Esophagus (tissue), 2 donors: Measurements from ENCODE around the gene ARIH1. TPM values are rescaled to one million over a fixed set of nuclear protein-coding genes. Genes with fewer than 3 reads are reported as not detected.
"Not testable (repeated sequence)": the region's sequence is repeated elsewhere in the genome, so short reads cannot be mapped to it uniquely, and the experiment has no call there.

Experiments used
- H3K27ac ChIP-seq, 2 donors: one replicate each; pipeline ENCODE4 v1.5.1; 2013; ENCODE audit warnings: low read depth in 2 of 2, mild to moderate bottlenecking in 2 of 2, inconsistent platforms in 1 of 2, low read length in 1 of 2, moderate library complexity in 1 of 2
- H3K27me3 ChIP-seq, 2 donors: one replicate each; pipeline ENCODE4 v1.6.1; 2013; ENCODE audit warnings: low read length in 2 of 2, control low read depth in 1 of 2, mild to moderate bottlenecking in 1 of 2; ENCODE audit not compliant: insufficient read depth in 2 of 2, control insufficient read depth in 1 of 2
- H3K36me3 ChIP-seq, 2 donors: one replicate each; pipeline ENCODE4 v1.6.1; 2013; ENCODE audit warnings: low read length in 1 of 2; ENCODE audit not compliant: control insufficient read depth in 2 of 2, insufficient read depth in 2 of 2
- H3K4me1 ChIP-seq, 2 donors: one replicate each; pipeline ENCODE4 v1.6.1; 2013; ENCODE audit warnings: low read length in 1 of 2; ENCODE audit not compliant: control insufficient read depth in 2 of 2, insufficient read depth in 2 of 2
- H3K4me3 ChIP-seq, 2 donors: one replicate each; pipeline ENCODE4 v1.5.1; 2013; ENCODE audit warnings: low read length in 2 of 2, mild to moderate bottlenecking in 2 of 2, low read depth in 1 of 2, moderate library complexity in 1 of 2
- H3K9me3 ChIP-seq, 2 donors: one replicate each; pipeline ENCODE4 v1.6.1; 2013; ENCODE audit warnings: mild to moderate bottlenecking in 2 of 2, low read depth in 1 of 2, low read length in 1 of 2, moderate library complexity in 1 of 2; ENCODE audit not compliant: control insufficient read depth in 2 of 2, insufficient read depth in 1 of 2
- WGBS, 2 donors: extraction: QIAGEN DNeasy Blood & Tissue Kit; methylation state at CpG; one replicate each; pipeline ENCODE4 v1.1.7; 2013; 5-methylcytosine and 5-hydroxymethylcytosine counted together
- polyA plus RNA-seq, 2 donors: library from polyadenylated mRNA; stranded (reverse); fragments of 200-250 nt; gene quantifications; one replicate each; pipeline ENCODE4 v1.2.3, GENCODE V29; 2013
- donor health status: healthy with polysubstance abuse.
- donor health status: Bipolar disorder and iron deficiency.

ARIH1 gene
- polyA plus RNA-seq, 2 donors = 17.5 to 17.6 TPM

DNA sequence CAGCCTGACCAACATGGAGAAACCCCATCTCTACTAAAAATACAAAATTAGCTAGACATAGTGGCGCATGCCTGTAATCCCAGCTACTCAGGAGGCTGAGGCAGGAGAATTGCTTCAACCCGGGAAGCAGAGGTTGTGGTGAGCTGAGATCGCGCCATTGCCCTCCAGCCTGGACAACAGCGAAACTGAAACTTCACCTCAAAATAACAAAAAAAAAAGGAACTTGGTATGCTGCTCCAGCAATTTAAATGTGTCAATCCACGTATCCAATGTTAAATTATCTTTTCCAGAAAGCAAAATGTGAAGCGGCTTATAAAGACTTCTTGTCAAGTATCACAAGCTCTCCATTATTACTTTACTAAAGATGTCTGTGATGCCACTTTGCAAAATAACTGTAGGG is 9.9 kb upstream of the ARIH1 start:
- 91 to 92% methylated on average over 7 of the region's 7 CpGs for WGBS, 2 donors
- Histone ChIP-seq H3K4me3 (no peak overlapping the region), H3K27me3 (no peaks in the 10 kb centered on the region), H3K4me1 (no peaks in the 10 kb centered on the region), H3K36me3 (no peaks in the 10 kb centered on the region), H3K27ac (no peak overlapping the region), H3K9me3 (no peaks in the 10 kb centered on the region)

DNA sequence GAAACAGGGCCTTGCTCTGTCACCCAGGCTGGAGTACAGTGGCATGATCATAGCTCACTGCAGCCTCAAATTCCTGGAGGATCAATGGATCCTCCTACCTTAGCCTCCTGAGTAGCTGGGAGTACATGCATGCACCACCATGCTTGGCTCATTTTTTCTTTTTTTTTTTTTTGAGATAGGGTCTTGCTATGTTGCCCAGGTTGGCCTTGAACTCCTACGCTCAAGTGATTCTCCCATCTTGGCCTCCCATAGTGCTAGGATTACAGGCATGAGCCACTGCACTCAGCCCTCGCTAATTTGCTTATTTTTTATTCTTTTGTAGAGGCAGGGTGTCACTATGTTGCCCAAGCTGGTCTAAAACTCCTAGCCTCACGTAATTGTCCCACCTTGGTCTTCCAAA is 6.0 kb upstream of the ARIH1 start:
- Histone ChIP-seq H3K36me3 (no peaks in the 10 kb centered on the region), H3K27ac (no peak overlapping the region), H3K4me1 (no peaks in the 10 kb centered on the region), H3K27me3 (no peaks in the 10 kb centered on the region), H3K9me3 (no peaks in the 10 kb centered on the region), H3K4me3 (no peak overlapping the region)
- WGBS, 2 donors = 94% methylated on average over 3 of the region's 3 CpGs

DNA sequence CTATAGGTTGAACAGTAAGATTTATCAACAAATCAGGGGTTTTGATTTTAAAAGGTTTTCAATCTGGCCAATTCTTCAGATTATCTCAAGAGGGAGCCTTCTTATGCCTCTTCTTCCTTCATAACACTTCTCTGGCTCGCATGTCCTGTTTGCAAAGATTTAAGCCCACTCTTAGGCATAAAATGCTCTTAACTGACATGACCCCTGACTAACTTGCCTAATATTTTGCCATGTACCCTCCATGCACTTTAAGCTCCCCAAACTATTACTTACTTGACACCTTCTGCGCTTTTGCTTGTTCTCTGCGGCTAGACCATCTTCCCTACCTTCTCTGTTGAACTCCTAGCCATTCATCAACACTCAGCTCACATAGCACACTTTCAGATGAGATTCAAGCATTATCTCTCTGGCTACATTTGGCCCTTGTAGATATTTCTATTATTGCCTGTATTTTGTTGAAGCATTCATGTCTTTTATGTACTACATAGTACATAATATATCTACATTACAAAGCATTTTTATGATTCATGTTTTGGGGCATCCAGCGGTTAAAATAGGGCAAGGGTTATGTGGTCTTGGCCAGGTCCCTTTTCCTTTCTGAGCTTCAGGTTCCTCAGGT is 1.0 kb upstream of the ARIH1 start:
- Histone ChIP-seq H3K4me1 (no peaks in the 10 kb centered on the region), H3K4me3 (peak overlapping the region in 1 of 2 donors; percentile 89), H3K36me3 (no peaks in the 10 kb centered on the region), H3K27ac (peak overlapping the region; percentile 100), H3K9me3 (no peaks in the 10 kb centered on the region), H3K27me3 (no peaks in the 10 kb centered on the region)
- WGBS, 2 donors = 37 to 49% methylated on average over 4 of the region's 4 CpGs

DNA sequence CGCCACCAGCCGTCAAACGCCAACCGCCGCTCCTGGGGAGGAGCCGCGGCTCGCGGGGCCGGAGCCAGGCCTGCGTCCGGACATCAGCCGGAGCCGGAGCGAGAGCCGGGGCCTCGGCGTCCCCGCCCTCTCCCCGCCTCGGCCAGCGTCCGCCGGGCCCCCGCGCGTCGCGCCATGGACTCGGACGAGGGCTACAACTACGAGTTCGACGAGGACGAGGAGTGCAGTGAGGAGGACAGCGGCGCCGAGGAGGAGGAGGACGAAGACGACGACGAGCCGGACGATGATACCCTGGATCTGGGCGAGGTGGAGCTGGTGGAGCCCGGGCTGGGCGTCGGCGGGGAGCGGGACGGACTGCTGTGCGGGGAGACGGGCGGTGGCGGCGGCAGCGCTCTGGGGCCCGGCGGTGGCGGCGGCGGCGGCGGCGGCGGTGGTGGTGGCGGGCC is 359 bp downstream of the ARIH1 start:
- Histone ChIP-seq H3K4me3 (peak overlapping the region; percentile 64 to 89), H3K27ac (peak overlapping the region; percentile 100), H3K27me3 (no peaks in the 10 kb centered on the region), H3K36me3 (no peaks in the 10 kb centered on the region), H3K4me1 (no peaks in the 10 kb centered on the region), H3K9me3 (no peaks in the 10 kb centered on the region)
- 1% methylated on average over 27 to 67 of the region's 67 CpGs for WGBS, 2 donors

DNA sequence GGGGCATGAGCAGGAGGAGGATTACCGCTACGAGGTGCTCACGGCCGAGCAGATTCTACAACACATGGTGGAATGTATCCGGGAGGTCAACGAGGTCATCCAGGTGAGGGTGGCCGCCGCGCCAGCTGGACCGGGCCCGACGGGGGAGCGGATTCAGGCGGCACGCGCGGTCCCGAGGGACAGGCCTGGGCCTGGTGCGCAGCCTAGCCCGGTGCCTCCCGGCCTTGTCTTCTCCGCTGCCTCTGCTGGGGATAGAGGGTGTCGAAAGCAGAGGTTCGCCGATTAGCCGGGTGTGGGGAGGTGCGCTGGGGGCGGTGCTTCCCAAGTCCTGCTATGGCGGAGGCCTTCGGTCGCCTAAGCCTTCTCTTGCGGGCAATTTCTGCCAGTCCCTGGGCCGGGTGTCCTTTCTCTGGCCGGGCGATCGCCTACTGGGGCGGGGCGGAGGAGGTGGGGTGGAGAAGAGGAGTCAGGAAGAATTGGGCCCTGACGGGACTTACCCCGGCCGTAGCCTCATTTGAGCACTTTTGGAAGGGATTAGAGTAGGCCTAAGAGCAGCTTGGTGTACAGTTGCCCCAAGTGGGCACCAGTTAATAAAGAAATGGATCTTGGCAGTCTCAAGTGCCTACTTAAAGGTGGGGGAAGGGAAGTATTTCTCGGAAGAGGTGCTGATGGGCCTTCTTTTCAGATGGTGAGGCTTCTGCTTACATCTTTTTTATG is 940 bp downstream of the ARIH1 start:
- H3K27me3 ChIP-seq = no peaks in the 10 kb centered on the region
- H3K27ac ChIP-seq = peak overlapping the region; percentile 100
- no peaks in the 10 kb centered on the region for H3K4me1 ChIP-seq
- 1 to 2% methylated on average over 39 to 42 of the region's 42 CpGs for WGBS, 2 donors
- H3K9me3 ChIP-seq = no peaks in the 10 kb centered on the region
- no peaks in the 10 kb centered on the region for H3K36me3 ChIP-seq
- peak overlapping the region; percentile 64 to 89 for H3K4me3 ChIP-seq

DNA sequence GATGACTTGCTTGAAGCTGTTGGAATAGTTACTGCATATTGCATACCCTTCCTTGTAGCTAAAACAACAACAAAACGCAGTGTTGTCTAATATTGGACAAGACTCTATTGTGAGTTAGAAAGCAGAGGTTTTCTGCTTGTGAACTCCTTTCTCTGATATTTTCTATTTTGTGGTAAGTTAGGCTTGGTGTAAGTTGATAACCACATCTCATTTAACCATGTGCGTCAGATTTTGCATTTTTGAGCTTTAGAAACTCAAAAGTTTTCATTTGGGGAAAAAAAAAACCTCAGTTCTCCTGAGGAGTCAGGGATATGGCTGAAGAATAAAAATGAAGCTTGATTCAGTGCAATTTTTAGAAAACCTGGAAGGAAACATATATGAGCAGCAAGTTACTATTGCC is 1.5 kb downstream of the ARIH1 start:
- no peaks in the 10 kb centered on the region for H3K4me1 ChIP-seq
- peak overlapping the region; percentile 100 for H3K27ac ChIP-seq
- H3K4me3 ChIP-seq = peak overlapping the region; percentile 64 to 89
- WGBS, 2 donors = 7% methylated on average over 2 of the region's 2 CpGs
- no peaks in the 10 kb centered on the region for H3K9me3 ChIP-seq
- no peaks in the 10 kb centered on the region for H3K27me3 ChIP-seq
- no peaks in the 10 kb centered on the region for H3K36me3 ChIP-seq

DNA sequence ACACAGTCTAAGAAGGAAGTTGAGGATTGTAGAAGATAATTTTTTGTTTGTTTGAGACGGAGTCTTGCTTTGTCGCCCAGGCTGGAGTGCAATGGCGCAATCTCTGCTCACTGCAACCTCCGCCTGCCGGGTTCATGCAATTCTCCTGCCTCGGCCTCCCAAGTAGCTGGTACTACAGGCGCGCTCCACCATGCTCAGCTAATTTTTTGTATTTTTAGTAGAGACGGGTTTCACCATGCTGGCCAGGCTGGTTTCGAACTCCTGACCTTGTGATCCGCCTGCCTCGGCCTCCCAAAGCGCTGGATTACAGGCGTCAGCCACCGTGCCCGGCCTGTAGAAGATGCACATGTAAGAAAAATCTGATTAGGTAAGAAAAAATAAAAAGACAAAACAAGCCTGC is 2.2 kb downstream of the ARIH1 start:
- 83 to 84% methylated on average over 16 of the region's 16 CpGs for WGBS, 2 donors
- H3K27me3 ChIP-seq, H3K9me3 ChIP-seq, H3K36me3 ChIP-seq, H3K27ac ChIP-seq, H3K4me3 ChIP-seq, H3K4me1 ChIP-seq: not testable (repeated sequence)

DNA sequence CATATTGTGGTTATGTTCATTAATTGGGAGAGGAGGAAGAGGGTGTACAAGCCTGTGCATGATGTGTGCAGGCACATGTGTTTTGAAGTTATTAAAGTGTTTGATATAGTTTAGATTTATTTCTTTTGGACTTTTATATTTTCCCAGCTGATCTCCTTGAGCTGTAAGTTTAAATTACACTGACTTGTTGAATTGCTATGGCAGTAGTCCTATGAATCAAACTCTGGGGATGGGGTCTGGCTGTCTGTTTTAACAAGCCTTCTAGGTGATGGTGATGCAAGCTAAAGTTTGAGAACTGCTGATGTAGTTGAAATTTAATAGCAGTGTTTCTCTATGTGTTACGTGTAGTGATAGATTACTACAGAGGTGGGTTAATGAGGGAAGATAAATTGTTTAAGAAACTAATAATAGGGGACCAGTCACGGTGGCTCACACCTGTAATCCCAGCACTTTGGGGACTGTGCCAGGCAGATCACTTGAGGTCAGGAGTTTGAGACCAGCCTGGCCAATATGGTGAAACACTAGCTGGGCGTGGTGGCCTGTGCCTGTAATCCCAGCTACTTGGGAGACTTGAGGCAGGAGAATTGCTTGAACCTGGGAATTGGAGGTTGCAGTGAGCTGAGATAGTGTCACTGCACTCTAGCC is 7.0 kb downstream of the ARIH1 start:
- 65 to 75% methylated on average over 3 of the region's 3 CpGs for WGBS, 2 donors

DNA sequence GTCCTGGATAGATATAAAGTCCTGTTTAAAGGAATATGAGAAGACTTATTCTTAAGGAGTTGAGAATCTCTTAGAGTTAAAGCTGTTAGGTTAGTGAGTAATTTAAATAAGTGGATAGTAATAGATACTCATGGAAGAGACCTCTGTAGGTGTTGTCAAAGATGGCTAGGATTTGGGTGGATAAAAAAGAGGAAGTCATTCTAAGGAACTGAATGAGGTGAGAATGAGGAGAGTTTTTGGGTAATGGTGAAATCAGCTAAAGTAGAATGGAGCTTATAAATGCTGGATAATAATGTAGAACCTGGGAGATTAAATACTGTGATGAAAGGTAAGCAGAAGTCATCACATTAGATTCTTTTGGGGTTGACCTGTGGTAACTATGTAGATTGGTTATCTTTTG is 8.1 kb downstream of the ARIH1 start:
- H3K27ac ChIP-seq = no peak overlapping the region
- peaks cover 0 to 2% of the 10 kb centered on the region in 2 donors for H3K36me3 ChIP-seq
- peaks cover 0 to 7% of the 10 kb centered on the region in 2 donors for H3K4me1 ChIP-seq
- no peak overlapping the region for H3K4me3 ChIP-seq
- H3K9me3 ChIP-seq = no peaks in the 10 kb centered on the region
- no peaks in the 10 kb centered on the region for H3K27me3 ChIP-seq

More for the DNA sequence above, 7.0 kb downstream of the ARIH1 start:
- Histone ChIP-seq H3K27ac (no peak overlapping the region), H3K27me3 (no peaks in the 10 kb centered on the region), H3K36me3 (peaks cover 0 to 2% of the 10 kb centered on the region in 2 donors), H3K4me3 (no peak overlapping the region), H3K9me3 (no peaks in the 10 kb centered on the region), H3K4me1 (peaks cover 0 to 7% of the 10 kb centered on the region in 2 donors)
